ENCODE measurements around the gene GP1BA.

The GP1BA gene

GRCh38 chr17:4946312-4946976 is 14.4 kb downstream of the GP1BA start:
- no peaks in the 10 kb centered on the region for H3K9me2 ChIP-seq (replicated peaks; ENCODE audit: control insufficient read depth, low read length)

GRCh38 chr17:4947010-4947410 is 14.9 kb downstream of the GP1BA start:
- peaks cover 59% of the 10 kb centered on the region for H3F3A ChIP-seq (ENCODE audit: control insufficient read depth, insufficient read depth)
- H3K36me3 ChIP-seq (ENCODE audit: control insufficient read depth, low read length), result peaks cover 64% of the 10 kb centered on the region
- no peak for TF ChIP-seq CTCF (IDR thresholded peaks at IDR 0.05; ENCODE audit: low read depth, low read length, poor library complexity, severe bottlenecking)
- no peak for TF ChIP-seq EZH2phosphoT487 (IDR thresholded peaks at IDR 0.05; ENCODE audit: borderline replicate concordance, low read length)
- peaks cover 71% of the 10 kb centered on the region for H3K4me1 ChIP-seq (ENCODE audit: control insufficient read depth, low read length)
- H3K9me3 ChIP-seq (ENCODE audit: control insufficient read depth, insufficient read depth, low read length), result no peaks in the 10 kb centered on the region
- H3K27ac ChIP-seq (ENCODE audit: low read depth, low read length), result peak overlapping the region; percentile 99
- H3K9me2 ChIP-seq (replicated peaks; ENCODE audit: control insufficient read depth, low read length), result no peaks in the 10 kb centered on the region
- H3K4me2 ChIP-seq (ENCODE audit: low read length), result peak overlapping the region; percentile 94
- H4K20me1 ChIP-seq (ENCODE audit: control insufficient read depth, insufficient read depth, low read depth, low read length), result peaks cover 13% of the 10 kb centered on the region; the same call in 1 of the 2 replicates
- peak overlapping the region; percentile 93 for H3K4me3 ChIP-seq (ENCODE audit: low read length)
- H3K27me3 ChIP-seq (ENCODE audit: control insufficient read depth, low read length), result no peaks in the 10 kb centered on the region
- peaks cover 74% of the 10 kb centered on the region for H3K79me2 ChIP-seq (ENCODE audit: control insufficient read depth, low read length)

More at GRCh38 chr17:4946312-4946976, 14.4 kb downstream of the GP1BA start:
- peak overlapping the region; percentile 99 for H3K27ac ChIP-seq (ENCODE audit: low read depth, low read length)
- peak overlapping the region; percentile 94 for H3K4me2 ChIP-seq (ENCODE audit: low read length)
- TF ChIP-seq CTCF (IDR thresholded peaks at IDR 0.05; ENCODE audit: low read depth, low read length, poor library complexity, severe bottlenecking) (no peak), EZH2phosphoT487 (IDR thresholded peaks at IDR 0.05; ENCODE audit: borderline replicate concordance, low read length) (no peak)
- peaks cover 64% of the 10 kb centered on the region for H3F3A ChIP-seq (ENCODE audit: control insufficient read depth, insufficient read depth)
- peak overlapping the region; percentile 93 for H3K4me3 ChIP-seq (ENCODE audit: low read length)
- H3K36me3 ChIP-seq (ENCODE audit: control insufficient read depth, low read length), result peaks cover 69% of the 10 kb centered on the region
- H3K9me3 ChIP-seq (ENCODE audit: control insufficient read depth, insufficient read depth, low read length), result no peaks in the 10 kb centered on the region
- peaks cover 71% of the 10 kb centered on the region for H3K4me1 ChIP-seq (ENCODE audit: control insufficient read depth, low read length)
- no peaks in the 10 kb centered on the region for H3K27me3 ChIP-seq (ENCODE audit: control insufficient read depth, low read length)
- peaks cover 80% of the 10 kb centered on the region for H3K79me2 ChIP-seq (ENCODE audit: control insufficient read depth, low read length)
- peaks cover 13% of the 10 kb centered on the region; the same call in 1 of the 2 replicates for H4K20me1 ChIP-seq (ENCODE audit: control insufficient read depth, insufficient read depth, low read depth, low read length)

GRCh38 chr17:4947411-4948165 is 15.5 kb downstream of the GP1BA start:
- Histone ChIP-seq H3K36me3 (ENCODE audit: control insufficient read depth, low read length) (peaks cover 58% of the 10 kb centered on the region), H3F3A (ENCODE audit: control insufficient read depth, insufficient read depth) (peaks cover 53% of the 10 kb centered on the region), H3K27me3 (ENCODE audit: control insufficient read depth, low read length) (no peaks in the 10 kb centered on the region), H3K4me1 (ENCODE audit: control insufficient read depth, low read length) (peaks cover 65% of the 10 kb centered on the region), H4K20me1 (ENCODE audit: control insufficient read depth, insufficient read depth, low read depth, low read length) (peaks cover 13% of the 10 kb centered on the region; the same call in 1 of the 2 replicates), H3K27ac (ENCODE audit: low read depth, low read length) (peak overlapping the region; percentile 99), H3K9me3 (ENCODE audit: control insufficient read depth, insufficient read depth, low read length) (no peaks in the 10 kb centered on the region), H3K4me3 (ENCODE audit: low read length) (peak overlapping the region; percentile 93), H3K79me2 (ENCODE audit: control insufficient read depth, low read length) (peaks cover 68% of the 10 kb centered on the region), H3K9me2 (replicated peaks; ENCODE audit: control insufficient read depth, low read length) (no peaks in the 10 kb centered on the region), H3K4me2 (ENCODE audit: low read length) (peak overlapping the region; percentile 94)
- TF ChIP-seq CTCF (IDR thresholded peaks at IDR 0.05; ENCODE audit: low read depth, low read length, poor library complexity, severe bottlenecking) (no peak), EZH2phosphoT487 (IDR thresholded peaks at IDR 0.05; ENCODE audit: borderline replicate concordance, low read length) (no peak)
